ENCODE results near the gene SNAI3.

The SNAI3 gene

DNA sequence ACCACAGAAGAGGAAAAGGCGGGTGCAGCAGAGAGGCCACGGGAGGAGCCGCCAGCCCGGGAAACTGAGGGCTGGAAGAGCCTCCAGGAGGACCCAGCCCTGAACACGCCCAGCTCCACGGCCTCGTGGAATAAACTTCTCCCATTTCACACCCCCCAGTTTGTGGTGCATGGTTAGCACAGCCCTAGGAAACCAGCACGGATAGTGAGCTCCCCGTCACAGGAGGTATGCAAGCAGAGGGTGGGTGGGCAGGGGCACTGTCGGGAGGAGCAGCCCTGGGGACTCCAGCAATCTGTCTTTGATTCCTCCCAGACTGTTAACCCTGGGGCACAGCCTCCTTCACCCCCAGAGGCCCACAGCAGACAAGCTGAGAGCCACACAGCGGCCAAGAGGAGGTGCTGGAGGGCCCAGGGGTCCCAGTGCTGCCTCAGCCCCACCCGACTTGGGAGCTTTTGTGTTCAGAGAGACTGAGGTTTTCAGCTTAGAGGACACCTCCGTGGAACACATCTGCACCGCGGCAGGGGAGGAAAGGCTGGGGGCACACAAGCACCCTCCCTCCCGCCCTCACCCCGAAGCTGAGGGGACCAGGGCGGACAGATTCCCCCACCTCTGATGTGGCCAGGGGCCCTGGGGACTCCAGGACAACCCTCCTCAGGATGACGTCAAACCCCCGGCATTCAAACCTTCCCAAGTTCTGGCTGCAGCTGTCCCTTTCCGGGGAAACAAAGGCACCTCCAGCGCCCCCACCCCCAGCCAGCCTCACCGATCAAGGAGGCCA is 49.6 kb downstream of the SNAI3 start:
- no peak for DNase-seq (ENCODE audit: low read depth in 1 of 2, low spot score in 1 of 2)

DNA sequence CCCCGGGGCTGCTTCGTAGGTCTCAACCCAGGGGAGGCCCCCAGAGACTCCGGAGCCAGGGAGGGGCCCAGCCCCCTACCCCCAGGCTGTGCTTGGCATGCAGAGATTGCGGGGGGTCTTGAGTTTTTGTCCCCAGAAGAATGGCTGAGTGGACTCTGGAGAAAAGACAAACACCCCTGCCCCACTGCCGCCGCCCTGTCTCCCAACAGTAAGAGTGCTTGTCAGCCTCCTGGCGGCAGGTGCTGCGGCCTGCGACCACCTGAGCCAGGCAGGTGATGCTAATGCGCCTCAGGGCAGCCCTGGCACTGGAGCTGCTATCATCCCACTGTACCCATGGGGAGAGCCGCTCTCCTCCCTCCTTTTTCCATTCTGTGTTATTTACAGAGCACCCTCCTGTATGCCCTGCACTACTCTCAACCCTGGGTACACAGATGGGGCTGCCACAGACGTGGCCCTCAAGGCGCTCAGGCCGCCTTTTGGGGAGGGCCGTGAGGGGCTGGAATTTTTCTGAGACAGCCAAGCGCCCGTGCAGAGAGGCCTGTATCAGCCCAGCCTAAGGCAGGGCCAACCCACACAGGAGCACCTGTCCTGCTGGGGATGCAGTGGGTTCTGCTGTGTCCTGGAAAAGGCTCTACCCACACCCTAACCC is 50.5 kb downstream of the SNAI3 start:
- no peak for DNase-seq (ENCODE audit: low read depth in 1 of 2, low spot score in 1 of 2)

DNA sequence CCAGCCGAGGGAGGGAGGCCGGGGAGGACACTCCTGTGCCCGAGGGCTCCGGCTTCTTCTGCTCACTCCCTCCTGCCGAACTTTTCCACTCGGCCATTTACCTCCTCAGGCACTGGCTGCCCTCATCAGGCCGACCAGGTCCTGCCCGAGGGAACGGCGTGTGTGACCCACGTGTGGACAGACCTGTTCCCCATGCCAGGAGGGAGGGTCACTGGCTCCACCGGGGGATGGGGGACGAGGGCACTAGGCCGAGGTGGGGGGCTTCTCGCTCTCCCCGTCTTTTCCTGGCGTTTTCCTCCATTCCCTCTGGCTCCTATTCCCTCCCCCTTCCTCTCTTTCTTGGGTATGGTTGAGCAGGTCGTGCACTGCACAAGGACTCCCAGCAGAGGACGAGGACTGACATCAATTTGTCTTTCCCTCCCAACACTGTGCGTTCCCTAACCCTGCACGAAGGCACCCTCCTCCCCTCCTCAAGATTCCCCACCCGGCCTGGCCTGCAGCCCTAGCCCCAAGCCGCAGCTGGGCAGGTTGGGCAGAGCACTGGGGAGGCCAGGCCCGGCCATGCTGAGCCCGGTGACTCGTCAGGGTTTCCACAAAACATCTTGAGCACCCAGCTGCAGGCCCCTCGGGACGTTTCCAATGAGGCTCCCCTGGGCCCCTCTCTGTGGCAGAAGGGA is 51.2 kb downstream of the SNAI3 start:
- DNase-seq (ENCODE audit: low read depth in 1 of 2, low spot score in 1 of 2), result no peak

DNA sequence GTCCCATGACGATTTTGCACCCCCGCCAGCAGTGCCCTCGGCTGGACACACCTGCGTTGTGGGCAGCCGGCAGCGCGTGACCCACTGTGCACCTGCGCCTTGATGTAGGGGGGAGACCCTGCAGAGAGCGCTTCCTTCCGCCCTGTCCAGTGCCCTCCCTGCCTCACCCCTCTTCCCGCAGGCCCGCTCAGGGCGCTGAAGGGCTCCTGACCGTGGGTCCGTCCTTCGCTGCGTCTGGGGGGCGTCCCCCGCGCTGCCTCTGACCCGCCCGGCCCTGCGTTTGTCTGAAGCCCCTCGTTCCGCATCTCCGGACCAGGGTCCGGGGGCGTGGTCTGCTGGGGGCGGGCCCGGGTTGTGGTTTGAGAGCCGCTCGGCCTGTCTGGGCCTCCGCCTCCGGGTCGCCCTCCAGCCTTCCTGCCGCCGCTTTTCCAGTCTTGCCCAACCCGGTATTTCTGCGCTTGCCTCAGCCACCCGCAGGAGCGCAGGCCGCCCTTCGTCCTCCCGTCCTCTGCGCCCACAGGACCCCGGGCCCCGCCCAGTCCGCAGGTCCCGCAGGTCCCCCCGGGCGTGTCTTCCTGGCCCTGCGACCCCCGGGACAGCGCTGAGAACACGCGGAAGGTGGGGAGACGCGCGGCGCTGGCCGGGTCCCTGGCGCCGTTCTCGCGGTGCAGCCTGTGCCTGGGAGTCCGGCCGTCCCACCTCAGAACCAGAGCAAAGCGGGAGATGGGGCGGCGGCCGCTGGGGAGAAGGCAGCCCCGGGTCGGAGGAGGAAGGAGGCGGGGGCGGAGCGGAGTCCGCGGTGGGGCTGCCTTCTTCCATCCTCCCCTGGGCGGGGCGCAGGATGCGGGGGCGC is 51.9 kb downstream of the SNAI3 start:
- DNase-seq (ENCODE audit: low read depth in 1 of 2, low spot score in 1 of 2), result no peak

DNA sequence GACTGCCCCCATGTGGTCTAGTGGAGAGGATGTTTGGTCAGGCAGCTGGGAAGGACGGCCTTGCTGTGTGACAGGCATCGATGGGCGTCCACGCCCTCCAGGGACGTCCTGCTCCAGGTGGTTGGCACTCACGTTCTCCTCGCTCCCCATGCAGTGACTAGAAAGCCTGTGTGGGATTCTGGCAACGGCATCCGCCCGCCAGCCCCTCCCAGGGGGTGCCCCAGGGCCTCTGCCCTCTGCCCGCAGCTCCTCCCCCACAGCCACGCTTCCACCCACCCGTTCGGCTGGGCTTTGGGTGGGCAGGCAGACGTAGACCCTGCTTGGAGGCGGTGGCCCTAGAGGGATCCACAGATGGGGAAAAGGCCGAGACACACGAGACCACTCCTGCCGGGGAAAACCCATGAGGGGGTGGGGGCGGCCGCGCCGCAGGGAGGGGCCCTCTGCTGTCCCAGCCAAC is 52.6 kb downstream of the SNAI3 start:
- DNase-seq (ENCODE audit: low read depth in 1 of 2, low spot score in 1 of 2), result no peak

DNA sequence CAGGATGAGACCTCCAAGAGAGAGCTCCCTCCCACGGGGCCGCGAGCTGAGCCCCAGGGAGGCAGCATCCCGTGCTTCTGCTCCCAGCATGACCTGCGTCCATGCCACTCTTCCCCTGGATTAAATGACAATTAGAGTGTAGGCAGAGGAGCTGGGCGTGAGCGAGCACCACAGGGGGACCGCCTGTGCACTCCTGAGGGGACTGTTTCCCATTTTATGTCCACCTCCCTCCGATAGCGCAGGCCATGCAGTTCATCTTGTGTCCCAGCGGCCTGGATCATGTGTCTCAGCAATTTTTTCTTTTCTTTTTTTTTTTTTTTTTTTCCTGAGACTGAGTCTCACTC is 53.7 kb downstream of the SNAI3 start:
- DNase-seq (ENCODE audit: low read depth in 1 of 2, low spot score in 1 of 2), result no peak

DNA sequence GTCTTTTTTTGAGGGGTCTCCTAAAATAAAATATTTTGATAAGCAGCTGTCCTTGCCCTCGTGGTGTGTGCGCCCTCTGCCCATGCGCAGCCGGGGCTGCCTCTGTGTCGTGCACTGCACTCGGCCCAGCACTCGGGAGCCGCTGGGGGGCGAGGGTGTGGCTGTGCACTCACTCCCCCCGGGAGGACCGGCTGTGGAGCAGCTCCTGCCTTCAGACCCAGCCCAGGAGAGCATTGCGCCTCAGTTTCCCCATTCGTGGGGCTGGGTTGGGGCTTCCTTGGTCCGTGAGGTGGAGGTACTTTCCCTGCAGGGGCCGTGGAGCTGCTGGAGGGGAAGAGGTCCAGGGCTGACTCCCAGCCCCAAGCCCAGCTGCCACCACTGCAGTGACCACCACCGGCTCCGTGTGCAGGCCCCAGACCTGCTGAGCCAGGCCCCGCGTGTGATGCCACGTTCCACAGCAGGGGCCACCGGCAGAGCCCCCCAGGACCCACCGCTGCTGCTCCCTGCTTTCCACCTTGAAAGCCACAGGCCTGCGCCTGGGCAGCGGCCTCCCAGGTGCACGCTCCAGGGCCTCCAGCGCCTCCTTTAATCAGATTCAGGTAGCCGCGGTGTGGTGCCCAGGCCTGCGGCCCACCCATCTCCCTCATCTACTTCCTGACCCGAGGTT is 54.3 kb downstream of the SNAI3 start:
- no peak for DNase-seq (ENCODE audit: low read depth in 1 of 2, low spot score in 1 of 2)

DNA sequence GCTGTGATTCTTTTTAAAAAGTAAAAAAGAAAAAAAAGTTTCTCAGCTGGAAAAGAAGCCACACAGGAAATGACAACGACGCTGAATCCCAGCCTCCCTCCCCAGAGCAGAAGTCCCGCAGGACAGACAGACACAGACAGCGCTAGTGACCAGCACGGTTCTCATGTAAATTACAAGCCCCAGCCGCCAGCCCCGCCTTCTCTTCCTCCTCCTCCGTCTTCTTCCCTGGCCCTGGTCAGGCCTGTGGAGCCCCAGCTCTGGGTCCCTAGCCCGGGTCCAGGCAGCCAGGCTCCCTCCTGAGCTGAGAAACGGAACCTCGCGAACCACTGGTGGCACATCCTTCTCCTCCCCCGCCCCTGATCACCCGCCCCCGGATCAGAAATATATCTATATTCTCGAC is 54.9 kb downstream of the SNAI3 start:
- no peak for DNase-seq (ENCODE audit: low read depth in 1 of 2, low spot score in 1 of 2)

DNA sequence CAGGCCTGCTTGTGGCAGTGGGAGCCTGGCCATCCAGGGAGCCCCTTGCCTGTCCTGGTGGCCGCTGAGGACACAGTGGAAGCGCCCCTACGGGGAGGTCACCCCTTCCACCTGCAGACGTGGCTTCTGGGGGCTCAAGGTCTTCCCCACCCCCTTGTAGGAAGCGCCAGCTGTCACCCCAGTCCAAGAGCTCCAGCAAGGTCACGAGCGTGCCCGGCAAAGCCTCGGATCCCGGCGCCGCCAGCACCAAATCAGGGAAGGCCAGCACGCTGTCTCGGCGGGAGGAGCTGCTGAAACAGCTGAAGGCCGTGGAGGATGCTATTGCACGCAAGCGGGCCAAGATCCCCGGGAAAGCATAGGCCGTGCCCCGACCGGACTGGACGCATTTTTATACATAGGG is 55.4 kb downstream of the SNAI3 start:
- no peak for DNase-seq (ENCODE audit: low read depth in 1 of 2, low spot score in 1 of 2)

DNA sequence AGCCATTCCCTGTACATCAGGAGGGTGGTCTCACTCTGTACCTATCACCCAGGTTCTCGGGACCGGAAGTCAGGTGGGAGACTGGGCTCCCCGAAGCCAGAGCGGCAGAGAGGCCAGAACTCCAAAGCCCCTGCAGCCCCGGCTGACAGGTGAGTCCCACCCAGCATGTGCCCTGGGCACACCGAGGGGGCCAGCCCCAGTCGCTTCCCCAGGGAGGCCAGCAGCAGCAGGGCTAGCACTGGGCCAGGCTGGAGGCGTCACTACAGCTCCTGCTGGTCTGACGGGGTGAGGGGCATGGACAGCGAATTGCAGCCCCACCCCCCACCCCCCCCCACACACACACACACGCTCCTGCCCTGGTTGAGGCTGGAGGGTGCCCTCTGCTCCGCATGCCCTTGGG is 55.9 kb downstream of the SNAI3 start:
- no peak for DNase-seq (ENCODE audit: low read depth in 1 of 2, low spot score in 1 of 2)

DNA sequence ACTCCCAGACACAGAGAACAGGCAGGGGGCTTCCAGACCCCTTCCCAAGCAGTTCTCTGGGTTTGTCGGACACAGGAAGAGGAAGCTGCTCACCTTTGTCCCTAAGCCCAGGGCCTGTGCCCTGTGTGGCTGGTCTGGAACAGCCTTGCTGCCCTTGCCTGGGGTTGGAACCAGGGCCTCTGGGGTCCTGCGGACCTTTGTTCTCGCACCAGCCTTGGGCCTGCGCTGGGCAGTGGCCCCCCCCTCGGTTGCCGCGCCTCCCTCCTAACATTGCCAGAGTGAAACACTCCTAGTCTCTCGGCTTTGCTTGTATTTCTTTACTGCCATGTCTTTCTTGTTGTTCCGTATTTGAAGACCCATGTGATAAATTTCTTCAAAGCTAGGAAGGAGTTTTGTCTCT is 56.5 kb downstream of the SNAI3 start:
- DNase-seq (ENCODE audit: low read depth in 1 of 2, low spot score in 1 of 2), result no peak

DNA sequence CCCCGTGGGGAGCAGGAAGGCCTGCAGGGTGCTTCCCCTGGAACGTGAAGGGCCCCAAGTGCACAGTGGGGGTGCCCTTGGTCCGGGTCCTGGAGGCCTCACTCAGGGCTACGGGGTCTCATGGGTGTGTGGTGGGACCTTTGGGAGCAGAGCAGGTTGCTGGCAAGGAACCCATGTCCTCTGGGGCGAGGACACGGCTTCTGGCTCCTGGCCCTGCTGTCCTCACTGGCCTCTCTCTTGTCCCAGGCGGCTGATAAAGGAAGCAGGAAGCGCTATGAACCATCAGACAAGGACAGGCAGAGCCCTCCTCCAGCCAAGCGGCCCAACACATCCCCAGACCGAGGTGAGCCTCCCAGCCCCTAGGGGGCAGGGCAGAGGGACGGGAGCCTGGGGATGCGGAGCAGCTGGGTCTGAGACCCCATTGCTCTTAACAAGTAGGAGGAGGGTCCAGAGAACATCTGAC is 57.8 kb downstream of the SNAI3 start:
- no peak for DNase-seq (ENCODE audit: low read depth in 1 of 2, low spot score in 1 of 2)

Data from activated CD4-positive, alpha-beta T cell treated with anti-CD3 and anti-CD28 coated beads, Interleukin-2, amount 50 U/mL, for 24 hours (primary cell).